Loucy (cell line): ENCODE measurements around the gene SH3BP5L.

Source experiments
- CTCF ChIP-seq: fragments of 200-600 bp; sonication (generic); conservative IDR thresholded peaks from 2 replicates; pipeline ENCODE4 v1.5.1; 2014; ENCODE audit warnings: mild to moderate bottlenecking, antibody characterized with exemption, low read length
- EZH2phosphoT487 ChIP-seq: fragments of 200-600 bp; IDR thresholded peaks from 2 replicates; pipeline ENCODE4 v1.6.1; 2018; ENCODE audit warnings: antibody characterized with exemption, mild to moderate bottlenecking, moderate library complexity, borderline replicate concordance

GRCh38 chr1:248823517-248824001 is 2.2 kb downstream of the SH3BP5L start:
- TF ChIP-seq CTCF = no peak
- TF ChIP-seq EZH2phosphoT487 = no peak
